IgD-negative memory B cell (primary cell): ENCODE measurements around the gene MRPL24. TPM values are rescaled to one million over a fixed set of nuclear protein-coding genes. Genes with fewer than 3 reads are reported as not detected.

Source experiments
- H3K27ac Mint-ChIP-seq, 3 donors: one replicate each; pipeline ENCODE4 v1.8.0; 2020 to 2022; ENCODE audit warnings: mild to moderate bottlenecking in 3 of 3, mixed read lengths in 3 of 3, moderate library complexity in 1 of 3
- H3K27me3 Mint-ChIP-seq: one replicate; pipeline ENCODE4 v1.8.0; 2021; ENCODE audit warnings: mixed read lengths
- H3K36me3 Mint-ChIP-seq: one replicate; pipeline ENCODE4 v1.8.0; 2020; ENCODE audit warnings: mild to moderate bottlenecking, mixed read lengths
- H3K4me1 Mint-ChIP-seq, 3 donors: one replicate each; pipeline ENCODE4 v1.8.0; 2020 to 2022; ENCODE audit warnings: mixed read lengths in 3 of 3, mild to moderate bottlenecking in 1 of 3
- H3K4me3 Mint-ChIP-seq, 4 donors: one replicate each; pipeline ENCODE4 v1.8.0; 2020 to 2022; ENCODE audit warnings: mild to moderate bottlenecking in 4 of 4, mixed read lengths in 4 of 4, moderate library complexity in 3 of 4
- H3K9me3 Mint-ChIP-seq, 3 donors: one replicate each; pipeline ENCODE4 v1.8.0; 2020 to 2021; ENCODE audit warnings: mixed read lengths in 3 of 3, mild to moderate bottlenecking in 1 of 3
- polyA plus RNA-seq: library from polyadenylated mRNA; unstranded; fragments of 300-500 nt; fragmentation: Illumina TruSeq; gene quantifications from one replicate; pipeline ENCODE4 v1.2.3, GENCODE V29; 2021

The MRPL24 gene
- polyA plus RNA-seq, 1 donor from 2014 or later, result 93.7 TPM

GRCh38 chr1:156704166-156704711, 36.6 kb downstream of the MRPL24 start:
- Mint-ChIP-seq H3K27ac (no peak overlapping the region), H3K9me3 (no peaks in the 10 kb centered on the region), H3K4me3 (peak overlapping the region; percentile 13 to 82 (median 58)), H3K4me1 (peaks cover 0 to 12% (median 4%) of the 10 kb centered on the region in 3 donors), H3K27me3 (peaks cover 33% of the 10 kb centered on the region), H3K36me3 (no peaks in the 10 kb centered on the region)

- Mint-ChIP-seq H3K36me3 (peaks cover 2% of the 10 kb centered on the region), H3K27ac (no peak overlapping the region), H3K9me3 (no peaks in the 10 kb centered on the region), H3K4me3 (peak overlapping the region in 2 of 4 donors; percentile 44 to 82), H3K27me3 (peaks cover 33% of the 10 kb centered on the region), H3K4me1 (peaks cover 0 to 12% (median 4%) of the 10 kb centered on the region in 3 donors)
Measured at GRCh38 chr1:156703741-156704140, 37.1 kb downstream of the MRPL24 start.

GRCh38 chr1:156703336-156703735, 37.6 kb downstream of the MRPL24 start:
- Mint-ChIP-seq H3K27ac (no peak overlapping the region), H3K9me3 (no peaks in the 10 kb centered on the region), H3K4me3 (no peak overlapping the region), H3K4me1 (peaks cover 0 to 12% (median 4%) of the 10 kb centered on the region in 3 donors), H3K27me3 (peaks cover 33% of the 10 kb centered on the region), H3K36me3 (peaks cover 2% of the 10 kb centered on the region)

- H3K27me3 Mint-ChIP-seq, result peaks cover 48% of the 10 kb centered on the region
- H3K4me3 Mint-ChIP-seq, result no peak overlapping the region
- H3K9me3 Mint-ChIP-seq, result no peaks in the 10 kb centered on the region
- H3K4me1 Mint-ChIP-seq, result peaks cover 0 to 10% (median 6%) of the 10 kb centered on the region in 3 donors
- H3K27ac Mint-ChIP-seq, result no peak overlapping the region
- peaks cover 6% of the 10 kb centered on the region for H3K36me3 Mint-ChIP-seq
Measured at GRCh38 chr1:156700736-156701531, 40.0 kb downstream of the MRPL24 start.

- Mint-ChIP-seq H3K9me3 (no peaks in the 10 kb centered on the region), H3K27ac (no peak overlapping the region), H3K4me3 (no peak overlapping the region), H3K27me3 (peaks cover 42% of the 10 kb centered on the region), H3K36me3 (peaks cover 6% of the 10 kb centered on the region), H3K4me1 (peaks cover 0 to 1% (median under 1%) of the 10 kb centered on the region in 3 donors)
Measured at GRCh38 chr1:156698995-156699394, 41.9 kb downstream of the MRPL24 start.

- no peak overlapping the region for H3K4me3 Mint-ChIP-seq
Measured at GRCh38 chr1:156697481-156697880, 43.4 kb downstream of the MRPL24 start.

GRCh38 chr1:156696755-156697154, 44.1 kb downstream of the MRPL24 start:
- Mint-ChIP-seq H3K27ac (no peak overlapping the region), H3K4me1 (peaks cover 3 to 4% (median 4%) of the 10 kb centered on the region in 3 donors), H3K36me3 (peaks cover 8% of the 10 kb centered on the region), H3K4me3 (no peak overlapping the region), H3K9me3 (no peaks in the 10 kb centered on the region), H3K27me3 (peaks cover 42% of the 10 kb centered on the region)

More at GRCh38 chr1:156697481-156697880, 43.4 kb downstream of the MRPL24 start:
- Mint-ChIP-seq H3K36me3 (peaks cover 8% of the 10 kb centered on the region), H3K9me3 (no peaks in the 10 kb centered on the region), H3K4me1 (peaks cover 0 to 2% (median 1%) of the 10 kb centered on the region in 3 donors), H3K27me3 (peaks cover 41% of the 10 kb centered on the region), H3K27ac (no peak overlapping the region)

- Mint-ChIP-seq H3K4me3 (no peak overlapping the region), H3K9me3 (peaks cover 0 to under 1% (median 0%) of the 10 kb centered on the region in 3 donors), H3K36me3 (peaks cover 8% of the 10 kb centered on the region), H3K27ac (no peak overlapping the region), H3K27me3 (peaks cover 54% of the 10 kb centered on the region), H3K4me1 (peaks cover 4% of the 10 kb centered on the region in 3 donors)
Measured at GRCh38 chr1:156694690-156694962, 46.3 kb downstream of the MRPL24 start.

- Mint-ChIP-seq H3K27me3 (peaks cover 58% of the 10 kb centered on the region), H3K36me3 (peaks cover 9% of the 10 kb centered on the region), H3K4me1 (peaks cover 4 to 8% (median 6%) of the 10 kb centered on the region in 3 donors), H3K4me3 (no peak overlapping the region), H3K9me3 (peaks cover 0 to 2% (median 0%) of the 10 kb centered on the region in 3 donors), H3K27ac (no peak overlapping the region)
Measured at GRCh38 chr1:156693848-156694689, 46.8 kb downstream of the MRPL24 start.

GRCh38 chr1:156692925-156693847, 47.7 kb downstream of the MRPL24 start:
- H3K4me1 Mint-ChIP-seq, result peaks cover 4 to 8% (median 7%) of the 10 kb centered on the region in 3 donors
- H3K36me3 Mint-ChIP-seq, result peaks cover 7% of the 10 kb centered on the region
- H3K27ac Mint-ChIP-seq, result no peak overlapping the region
- no peak overlapping the region for H3K4me3 Mint-ChIP-seq
- H3K9me3 Mint-ChIP-seq, result peaks cover 0 to 2% (median 0%) of the 10 kb centered on the region in 3 donors
- H3K27me3 Mint-ChIP-seq, result peaks cover 66% of the 10 kb centered on the region

GRCh38 chr1:156692441-156692924, 48.4 kb downstream of the MRPL24 start:
- peaks cover 0 to 2% (median 0%) of the 10 kb centered on the region in 3 donors for H3K9me3 Mint-ChIP-seq
- no peak overlapping the region for H3K27ac Mint-ChIP-seq
- H3K4me1 Mint-ChIP-seq, result peaks cover 4 to 8% (median 7%) of the 10 kb centered on the region in 3 donors
- peaks cover 64% of the 10 kb centered on the region for H3K27me3 Mint-ChIP-seq
- H3K36me3 Mint-ChIP-seq, result peaks cover 5% of the 10 kb centered on the region
- no peak overlapping the region for H3K4me3 Mint-ChIP-seq

GRCh38 chr1:156691665-156692440, 49.0 kb downstream of the MRPL24 start:
- no peak overlapping the region for H3K27ac Mint-ChIP-seq
- peaks cover 3% of the 10 kb centered on the region for H3K36me3 Mint-ChIP-seq
- H3K27me3 Mint-ChIP-seq, result peaks cover 60% of the 10 kb centered on the region
- peaks cover 0 to 2% (median 0%) of the 10 kb centered on the region in 3 donors for H3K9me3 Mint-ChIP-seq
- H3K4me3 Mint-ChIP-seq, result peak overlapping the region in 2 of 4 donors; percentile 23 to 61
- peaks cover 4 to 8% (median 7%) of the 10 kb centered on the region in 3 donors for H3K4me1 Mint-ChIP-seq

GRCh38 chr1:156691191-156691590, 49.7 kb downstream of the MRPL24 start:
- H3K9me3 Mint-ChIP-seq, result peaks cover 0 to 2% (median 0%) of the 10 kb centered on the region in 3 donors
- H3K36me3 Mint-ChIP-seq, result peaks cover 3% of the 10 kb centered on the region
- H3K4me1 Mint-ChIP-seq, result peaks cover 4 to 8% (median 6%) of the 10 kb centered on the region in 3 donors
- no peak overlapping the region for H3K27ac Mint-ChIP-seq
- peaks cover 54% of the 10 kb centered on the region for H3K27me3 Mint-ChIP-seq
- H3K4me3 Mint-ChIP-seq, result no peak overlapping the region
